HFFc6 (cell line): ENCODE measurements around the gene ANKMY1. TPM values are rescaled to one million over a fixed set of nuclear protein-coding genes. Genes with fewer than 3 reads are reported as not detected.
A peak's percentile ranks its signal among the peaks of the same experiment; 100 is the strongest.

Source experiments
- DNase-seq: peaks from one replicate; pipeline ENCODE4 v3.0.0-alpha.2; 2018
- H3K27ac Mint-ChIP-seq: 2 replicates; pipeline ENCODE4 v1.8.0; 2020; ENCODE audit warnings: mild to moderate bottlenecking, mixed read lengths
- H3K27me3 Mint-ChIP-seq: 2 replicates; pipeline ENCODE4 v1.8.0; 2021; ENCODE audit warnings: mild to moderate bottlenecking, moderate library complexity, mixed read lengths; ENCODE audit not compliant: insufficient read depth
- H3K36me3 Mint-ChIP-seq: 2 replicates; pipeline ENCODE4 v1.8.0; 2021; ENCODE audit warnings: low read depth, mixed read lengths
- H3K4me1 Mint-ChIP-seq: 2 replicates; pipeline ENCODE4 v1.8.0; 2020; ENCODE audit warnings: low read depth, mixed read lengths
- H3K4me3 Mint-ChIP-seq: 2 replicates; pipeline ENCODE4 v1.8.0; 2020; ENCODE audit warnings: mild to moderate bottlenecking, moderate library complexity, mixed read lengths
- H3K9me3 Mint-ChIP-seq: 2 replicates; pipeline ENCODE4 v1.8.0; 2020; ENCODE audit warnings: mild to moderate bottlenecking, mixed read lengths
- CTCF ChIP-seq: fragments of 200-600 bp; sonication (generic); IDR thresholded peaks from 2 replicates; pipeline ENCODE4 v1.5.0; 2021; ENCODE audit warnings: antibody characterized with exemption, mild to moderate bottlenecking
- total RNA-seq, 6 experiments: library from RNA; stranded (reverse); fragmentation: NEBNext Ultra II Directional; extraction: Animal tissue kit (Norgen Biotek cat#: 25700); gene quantifications; 2 replicates in 1 of 6; 3 replicates in 5 of 6; pipeline ENCODE4 v1.2.3, GENCODE V29; 2021

Gene ANKMY1
- total RNA-seq, 6 experiments from 2014 or later: 4.4 to 5.6 (median 5.2) TPM

GRCh38 chr2:240451108-240451611 is 106.6 kb downstream of the ANKMY1 start:
- H3K4me1 Mint-ChIP-seq: peaks cover 26% of the 10 kb centered on the region
- H3K9me3 Mint-ChIP-seq: no peaks in the 10 kb centered on the region
- no peaks in the 10 kb centered on the region; the same call in 1 of the 2 replicates for H3K27me3 Mint-ChIP-seq
- DNase-seq: no peak
- no peak overlapping the region for H3K27ac Mint-ChIP-seq
- no peak for TF ChIP-seq CTCF
- H3K36me3 Mint-ChIP-seq: no peaks in the 10 kb centered on the region
- H3K4me3 Mint-ChIP-seq: no peak overlapping the region

GRCh38 chr2:240450532-240451107 is 107.2 kb downstream of the ANKMY1 start:
- Mint-ChIP-seq H3K4me3 (no peak overlapping the region), H3K27ac (no peak overlapping the region), H3K36me3 (no peaks in the 10 kb centered on the region), H3K9me3 (no peaks in the 10 kb centered on the region), H3K4me1 (peaks cover 26% of the 10 kb centered on the region), H3K27me3 (no peaks in the 10 kb centered on the region; the same call in 1 of the 2 replicates)
- no peak for TF ChIP-seq CTCF
- no peak for DNase-seq

DNA sequence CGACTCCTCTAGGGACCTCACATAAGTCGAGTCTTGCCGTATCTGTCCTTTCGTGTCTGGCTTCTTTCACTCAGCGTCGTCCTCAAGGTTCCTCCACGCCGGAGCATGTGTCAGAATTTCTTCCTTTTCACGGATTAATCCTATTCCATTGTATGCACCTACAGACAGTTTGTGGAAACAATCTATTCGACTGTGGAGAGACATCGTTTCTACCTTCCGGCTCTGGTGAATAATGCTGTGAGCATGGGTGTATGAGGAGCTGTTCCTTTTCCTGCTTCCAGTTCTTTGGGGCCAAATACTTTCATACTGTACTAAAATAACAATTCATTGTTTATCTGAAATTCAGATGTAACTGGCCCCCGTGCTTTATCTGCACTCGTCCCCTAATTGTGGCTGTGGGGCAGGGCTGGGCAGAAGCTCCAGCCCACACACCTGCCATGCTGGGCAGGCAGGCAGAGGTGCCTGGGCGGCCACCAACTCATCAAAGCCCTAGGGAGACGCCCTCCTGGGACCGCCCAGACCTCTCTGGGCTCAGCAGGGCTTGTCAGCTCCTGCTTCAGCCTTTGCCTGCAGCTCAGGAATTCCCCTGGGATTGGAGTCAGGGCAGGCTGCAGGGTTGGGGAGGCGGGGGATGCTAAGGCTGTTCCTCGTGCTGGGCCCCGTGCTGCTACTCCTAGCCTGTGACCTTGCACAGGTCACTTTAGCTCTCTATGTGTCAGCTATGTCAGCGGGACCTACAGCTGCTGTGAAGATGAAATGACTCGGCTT is 107.8 kb downstream of the ANKMY1 start:
- DNase-seq: no peak
- H3K27me3 Mint-ChIP-seq: no peaks in the 10 kb centered on the region; the same call in 1 of the 2 replicates
- no peak for TF ChIP-seq CTCF
- peak overlapping the region; percentile 18; the same call in 1 of the 2 replicates for H3K27ac Mint-ChIP-seq
- no peak overlapping the region for H3K4me3 Mint-ChIP-seq
- peaks cover 25% of the 10 kb centered on the region for H3K4me1 Mint-ChIP-seq
- 0 out of 2 replicates have a peak, but pooled peaks cover 3% of the 10 kb centered on the region for H3K36me3 Mint-ChIP-seq
- no peaks in the 10 kb centered on the region for H3K9me3 Mint-ChIP-seq

GRCh38 chr2:240448387-240449274 is 109.2 kb downstream of the ANKMY1 start:
- H3K27ac Mint-ChIP-seq: no peak overlapping the region

More at GRCh38 chr2:240448387-240449274, 109.2 kb downstream of the ANKMY1 start:
- no peaks in the 10 kb centered on the region for H3K9me3 Mint-ChIP-seq
- peaks cover 20% of the 10 kb centered on the region for H3K4me1 Mint-ChIP-seq
- H3K4me3 Mint-ChIP-seq: no peak overlapping the region
- no peak for DNase-seq
- no peaks in the 10 kb centered on the region; the same call in 1 of the 2 replicates for H3K27me3 Mint-ChIP-seq
- 0 out of 2 replicates have a peak, but pooled peaks cover 3% of the 10 kb centered on the region for H3K36me3 Mint-ChIP-seq
- TF ChIP-seq CTCF: no peak
